GM12865 (cell line): Measurements from ENCODE around the gene PTPRS.

Source experiments
- DNase-seq: peaks from one replicate; pipeline ENCODE4 v3.0.0; 2010; ENCODE audit warnings: low read depth
- H3K4me3 ChIP-seq: 2 replicates; pipeline ENCODE4 v1.5.1; 2011; ENCODE audit warnings: mild to moderate bottlenecking, low read depth, low read length, control low read depth
- CTCF ChIP-seq: IDR thresholded peaks from 2 replicates; pipeline ENCODE4 v1.5.1; 2011; ENCODE audit warnings: low read length, control low read depth, low read depth, inconsistent platforms; ENCODE audit not compliant: insufficient read depth; ENCODE audit errors: missing control alignments

PTPRS gene

DNA sequence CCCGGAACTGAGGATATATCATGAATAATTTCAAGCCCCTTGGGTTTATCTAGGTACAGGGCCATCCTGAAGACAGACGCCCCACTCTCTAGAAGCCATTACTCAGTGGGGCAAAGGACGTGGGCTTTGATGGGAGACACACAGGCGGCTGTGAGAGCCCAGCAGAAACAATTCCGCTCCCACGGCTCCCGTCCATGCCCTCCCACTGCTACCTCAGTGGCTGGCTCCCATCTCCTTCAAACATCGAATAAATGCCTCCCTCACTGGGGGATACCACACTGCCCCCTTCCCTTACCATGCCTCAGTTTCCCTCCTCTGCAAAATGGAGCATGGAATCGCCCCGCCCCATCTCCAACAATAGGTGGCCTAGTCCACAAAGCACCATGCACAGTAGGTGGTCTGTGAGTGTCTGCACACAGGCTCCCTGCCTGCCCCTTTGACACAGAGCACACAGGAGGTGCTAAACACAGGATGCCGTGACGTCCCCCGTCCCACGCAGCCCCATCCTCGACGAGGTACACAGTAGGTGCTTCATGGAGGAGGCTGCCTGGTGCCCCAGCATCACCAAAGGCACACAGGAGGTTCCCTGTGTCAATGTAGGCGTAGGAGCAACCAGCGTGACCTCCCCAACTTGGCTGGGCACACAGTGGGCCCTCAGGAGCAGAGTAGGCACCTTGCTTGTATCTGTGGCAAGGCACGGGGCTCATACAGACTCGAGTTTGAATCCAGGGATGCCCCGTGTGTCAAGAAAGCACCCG, 46.0 kb downstream of the PTPRS start:
- H3K4me3 ChIP-seq: no peak overlapping the region
- no peak for DNase-seq
- no peak for TF ChIP-seq CTCF

DNA sequence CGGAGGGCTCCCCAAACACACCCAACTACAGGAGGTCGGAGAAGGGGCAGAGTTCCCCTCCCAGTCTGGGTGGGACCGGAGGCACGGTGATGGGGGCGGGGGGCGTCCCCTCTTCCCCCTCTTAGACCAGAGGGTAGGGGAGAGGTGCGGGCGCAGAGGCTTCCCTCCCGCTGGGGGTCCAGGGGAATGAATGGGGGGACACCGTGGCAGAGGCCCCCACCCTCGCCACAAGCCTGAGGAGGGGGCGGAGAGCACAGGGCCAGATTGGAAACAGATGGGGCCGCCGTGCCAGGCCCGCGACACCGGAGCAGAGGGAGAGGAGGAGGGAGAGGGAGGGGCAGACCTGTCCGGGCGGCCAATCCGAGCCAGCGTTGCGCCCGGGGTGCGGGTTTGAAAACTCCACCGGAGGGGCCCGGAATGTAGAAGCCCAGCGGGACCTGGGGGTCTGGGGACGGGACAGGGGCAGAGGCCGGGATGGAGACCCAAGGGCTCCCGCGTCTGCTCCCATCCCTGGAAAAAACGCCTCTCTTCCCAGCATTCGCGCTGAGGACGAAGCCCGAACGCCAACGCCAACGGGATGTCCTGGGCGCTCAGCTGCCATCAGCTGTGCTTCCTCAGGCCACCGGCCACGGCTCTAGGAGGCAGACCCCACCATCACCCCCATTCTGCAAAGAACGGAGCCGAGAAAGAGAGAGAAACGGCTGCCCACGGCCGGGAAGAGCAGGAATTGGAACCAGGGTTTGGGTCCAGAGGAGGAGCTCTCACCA, 46.8 kb downstream of the PTPRS start:
- no peak overlapping the region for H3K4me3 ChIP-seq
- DNase-seq: no peak
- no peak for TF ChIP-seq CTCF

- TF ChIP-seq CTCF: no peak
- no peak overlapping the region; the same call in 1 of the 2 replicates for H3K4me3 ChIP-seq
- DNase-seq: peak; percentile 29
Observed at GRCh38 chr19:5292822-5293611, 47.6 kb downstream of the PTPRS start.

- no peak overlapping the region for H3K4me3 ChIP-seq
- TF ChIP-seq CTCF: no peak
- no peak for DNase-seq
Observed at GRCh38 chr19:5292453-5292821, 48.2 kb downstream of the PTPRS start.

GRCh38 chr19:5291588-5292193, 48.9 kb downstream of the PTPRS start:
- no peak for TF ChIP-seq CTCF
- no peak overlapping the region for H3K4me3 ChIP-seq
- no peak for DNase-seq
